ENCODE data around the gene FARS2.

FARS2 gene

DNA sequence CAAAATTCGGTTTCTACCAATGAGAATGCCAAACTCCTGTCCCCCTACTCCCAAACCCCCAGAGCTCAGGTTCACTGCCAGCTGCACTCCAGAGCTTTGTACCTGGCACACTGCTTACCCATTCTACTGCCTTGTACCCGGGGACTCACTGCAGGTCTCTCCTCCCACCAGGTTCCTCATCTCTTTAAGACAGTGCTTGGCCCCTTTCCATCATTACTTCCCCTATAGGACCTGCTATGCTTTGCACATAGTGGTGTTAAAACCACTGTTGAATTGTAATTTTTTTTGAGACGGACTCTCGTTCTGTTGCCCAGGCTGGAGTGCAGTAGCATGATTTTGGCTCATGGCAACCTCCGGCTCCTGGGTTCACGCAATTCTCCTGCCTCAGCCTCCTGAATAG, 26.4 kb upstream of the FARS2 start:
- H3K9ac ChIP-seq (ENCODE audit: low read length), result no peak overlapping the region
- no peaks in the 10 kb centered on the region for H3K9me3 ChIP-seq (ENCODE audit: control insufficient read depth, low read length)
- no peaks in the 10 kb centered on the region for H3K36me3 ChIP-seq (ENCODE audit: control insufficient read depth, insufficient read depth, low read length)
- H3K4me1 ChIP-seq (ENCODE audit: control insufficient read depth, insufficient read depth, low read length), result no peaks in the 10 kb centered on the region
- no peaks in the 10 kb centered on the region for H3K27me3 ChIP-seq (ENCODE audit: control insufficient read depth, insufficient read depth, low read length)
- no peak overlapping the region for H3K4me3 ChIP-seq (ENCODE audit: low read length)

- H3K27me3 ChIP-seq (ENCODE audit: control insufficient read depth, insufficient read depth, low read length), result no peaks in the 10 kb centered on the region
- no peaks in the 10 kb centered on the region for H3K36me3 ChIP-seq (ENCODE audit: control insufficient read depth, insufficient read depth, low read length)
- H3K9me3 ChIP-seq (ENCODE audit: control insufficient read depth, low read length), result no peaks in the 10 kb centered on the region
- H3K9ac ChIP-seq (ENCODE audit: low read length), result no peak overlapping the region
- H3K4me3 ChIP-seq (ENCODE audit: low read length), result no peak overlapping the region
- H3K4me1 ChIP-seq (ENCODE audit: control insufficient read depth, insufficient read depth, low read length), result no peaks in the 10 kb centered on the region
Measured at GRCh38 chr6:5235830-5236229, 25.5 kb upstream of the FARS2 start.

GRCh38 chr6:5237805-5238204, 23.5 kb upstream of the FARS2 start:
- Histone ChIP-seq H3K9ac (ENCODE audit: low read length) (no peak overlapping the region), H3K4me1 (ENCODE audit: control insufficient read depth, insufficient read depth, low read length) (no peaks in the 10 kb centered on the region), H3K36me3 (ENCODE audit: control insufficient read depth, insufficient read depth, low read length) (no peaks in the 10 kb centered on the region), H3K4me3 (ENCODE audit: low read length) (no peak overlapping the region), H3K9me3 (ENCODE audit: control insufficient read depth, low read length) (no peaks in the 10 kb centered on the region), H3K27me3 (ENCODE audit: control insufficient read depth, insufficient read depth, low read length) (no peaks in the 10 kb centered on the region)

- no peaks in the 10 kb centered on the region for H3K36me3 ChIP-seq (ENCODE audit: control insufficient read depth, insufficient read depth, low read length)
- no peak overlapping the region for H3K9ac ChIP-seq (ENCODE audit: low read length)
- H3K4me3 ChIP-seq (ENCODE audit: low read length), result no peak overlapping the region
- no peaks in the 10 kb centered on the region for H3K9me3 ChIP-seq (ENCODE audit: control insufficient read depth, low read length)
- no peaks in the 10 kb centered on the region for H3K4me1 ChIP-seq (ENCODE audit: control insufficient read depth, insufficient read depth, low read length)
- no peaks in the 10 kb centered on the region for H3K27me3 ChIP-seq (ENCODE audit: control insufficient read depth, insufficient read depth, low read length)
Measured at GRCh38 chr6:5238336-5238735, 23.0 kb upstream of the FARS2 start.

GRCh38 chr6:5241252-5241651, 20.1 kb upstream of the FARS2 start:
- Histone ChIP-seq H3K36me3 (ENCODE audit: control insufficient read depth, insufficient read depth, low read length) (no peaks in the 10 kb centered on the region), H3K4me1 (ENCODE audit: control insufficient read depth, insufficient read depth, low read length) (no peaks in the 10 kb centered on the region), H3K4me3 (ENCODE audit: low read length) (no peak overlapping the region), H3K27me3 (ENCODE audit: control insufficient read depth, insufficient read depth, low read length) (no peaks in the 10 kb centered on the region), H3K9ac (ENCODE audit: low read length) (no peak overlapping the region), H3K9me3 (ENCODE audit: control insufficient read depth, low read length) (no peaks in the 10 kb centered on the region)

DNA sequence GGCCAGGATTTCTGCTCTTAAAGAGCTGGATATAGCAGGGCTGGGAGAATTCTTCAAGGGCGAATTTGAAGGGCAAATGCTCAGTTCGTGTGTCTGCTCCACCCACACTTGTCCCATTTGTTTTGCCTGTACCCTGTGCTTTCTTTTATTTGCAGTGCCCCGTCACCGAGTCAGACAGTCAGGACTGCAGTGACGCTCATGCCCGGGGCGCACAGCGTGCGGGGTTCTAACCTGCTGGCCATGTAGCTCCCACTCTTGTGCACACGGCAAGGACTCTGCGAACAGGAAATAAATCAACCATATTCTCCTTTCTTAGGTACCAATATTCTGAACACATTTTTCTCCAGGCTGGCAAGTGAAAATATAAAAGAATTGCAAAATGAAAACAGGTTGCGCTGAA, 18.2 kb upstream of the FARS2 start:
- Histone ChIP-seq H3K4me3 (ENCODE audit: low read length) (no peak overlapping the region), H3K9me3 (ENCODE audit: control insufficient read depth, low read length) (no peaks in the 10 kb centered on the region)

GRCh38 chr6:5246141-5247097, 14.9 kb upstream of the FARS2 start:
- Histone ChIP-seq H3K4me1 (ENCODE audit: control insufficient read depth, insufficient read depth, low read length) (no peaks in the 10 kb centered on the region), H3K36me3 (ENCODE audit: control insufficient read depth, insufficient read depth, low read length) (no peaks in the 10 kb centered on the region), H3K9me3 (ENCODE audit: control insufficient read depth, low read length) (no peaks in the 10 kb centered on the region), H3K9ac (ENCODE audit: low read length) (no peak overlapping the region), H3K4me3 (ENCODE audit: low read length) (no peak overlapping the region), H3K27me3 (ENCODE audit: control insufficient read depth, insufficient read depth, low read length) (no peaks in the 10 kb centered on the region)

More for the DNA sequence above, 18.2 kb upstream of the FARS2 start:
- no peaks in the 10 kb centered on the region for H3K27me3 ChIP-seq (ENCODE audit: control insufficient read depth, insufficient read depth, low read length)
- no peak overlapping the region for H3K9ac ChIP-seq (ENCODE audit: low read length)
- H3K4me1 ChIP-seq (ENCODE audit: control insufficient read depth, insufficient read depth, low read length), result no peaks in the 10 kb centered on the region
- no peaks in the 10 kb centered on the region for H3K36me3 ChIP-seq (ENCODE audit: control insufficient read depth, insufficient read depth, low read length)

DNA sequence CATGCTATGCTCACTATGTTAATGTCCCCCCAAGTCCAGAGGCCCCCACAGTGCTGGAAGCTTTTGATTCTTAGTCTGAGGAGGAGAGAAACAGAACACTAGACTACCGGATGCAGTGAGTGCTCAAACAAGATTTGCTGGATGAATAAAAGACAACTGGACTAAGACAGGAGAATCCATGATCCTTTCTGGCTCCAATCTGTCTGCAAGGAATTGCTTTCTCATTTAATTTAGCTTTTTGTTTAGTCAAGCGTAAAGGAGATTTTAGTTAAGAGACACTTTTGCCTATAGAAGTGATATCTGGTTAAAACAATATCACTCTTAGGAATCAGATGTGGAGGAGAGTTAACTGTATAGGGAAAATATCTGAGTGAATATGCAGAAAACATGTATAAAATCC, 14.1 kb upstream of the FARS2 start:
- Histone ChIP-seq H3K4me3 (ENCODE audit: low read length) (no peak overlapping the region), H3K27me3 (ENCODE audit: control insufficient read depth, insufficient read depth, low read length) (no peaks in the 10 kb centered on the region), H3K9me3 (ENCODE audit: control insufficient read depth, low read length) (no peaks in the 10 kb centered on the region), H3K9ac (ENCODE audit: low read length) (no peak overlapping the region), H3K4me1 (ENCODE audit: control insufficient read depth, insufficient read depth, low read length) (no peaks in the 10 kb centered on the region), H3K36me3 (ENCODE audit: control insufficient read depth, insufficient read depth, low read length) (no peaks in the 10 kb centered on the region)

DNA sequence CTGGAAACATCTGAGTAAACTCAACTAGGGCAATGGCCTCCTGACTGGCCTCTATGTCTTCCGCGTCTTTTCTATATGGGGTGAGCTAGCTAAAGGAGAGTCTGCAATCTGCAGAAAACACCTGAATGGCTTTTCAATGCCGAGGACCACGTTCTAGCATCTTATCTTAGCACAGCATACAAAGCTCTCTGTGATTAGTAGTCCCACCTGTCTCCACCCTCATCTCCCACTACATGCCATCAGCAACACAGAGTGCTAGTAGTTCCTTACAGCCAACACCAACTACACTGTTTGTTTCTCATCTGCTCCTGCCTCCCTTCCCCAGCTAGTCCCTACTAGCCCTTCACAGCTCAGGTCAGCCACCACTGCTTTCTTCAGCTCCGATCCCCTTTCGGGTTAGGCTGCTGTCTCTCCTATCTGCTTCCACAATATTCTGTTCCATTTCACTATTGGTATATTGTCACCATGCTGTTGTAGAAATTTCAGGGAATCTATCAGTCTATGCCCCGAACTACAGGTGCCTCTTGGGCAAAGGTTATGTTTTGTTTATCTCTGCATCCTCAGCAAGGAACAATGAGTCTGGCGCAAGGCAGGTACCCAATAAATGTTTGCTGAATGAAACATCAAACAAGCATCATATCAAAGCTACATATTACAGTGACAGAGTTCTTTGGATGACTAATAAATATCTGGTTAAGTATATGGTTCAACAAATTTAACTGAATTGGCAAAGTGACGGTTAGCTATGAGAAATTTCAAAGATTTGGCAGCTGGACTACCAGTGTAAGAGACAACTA, 12.8 kb upstream of the FARS2 start:
- Histone ChIP-seq H3K9ac (ENCODE audit: low read length) (no peak overlapping the region), H3K27me3 (ENCODE audit: control insufficient read depth, insufficient read depth, low read length) (no peaks in the 10 kb centered on the region), H3K36me3 (ENCODE audit: control insufficient read depth, insufficient read depth, low read length) (no peaks in the 10 kb centered on the region), H3K4me1 (ENCODE audit: control insufficient read depth, insufficient read depth, low read length) (no peaks in the 10 kb centered on the region), H3K4me3 (ENCODE audit: low read length) (no peak overlapping the region), H3K9me3 (ENCODE audit: control insufficient read depth, low read length) (no peaks in the 10 kb centered on the region)

DNA sequence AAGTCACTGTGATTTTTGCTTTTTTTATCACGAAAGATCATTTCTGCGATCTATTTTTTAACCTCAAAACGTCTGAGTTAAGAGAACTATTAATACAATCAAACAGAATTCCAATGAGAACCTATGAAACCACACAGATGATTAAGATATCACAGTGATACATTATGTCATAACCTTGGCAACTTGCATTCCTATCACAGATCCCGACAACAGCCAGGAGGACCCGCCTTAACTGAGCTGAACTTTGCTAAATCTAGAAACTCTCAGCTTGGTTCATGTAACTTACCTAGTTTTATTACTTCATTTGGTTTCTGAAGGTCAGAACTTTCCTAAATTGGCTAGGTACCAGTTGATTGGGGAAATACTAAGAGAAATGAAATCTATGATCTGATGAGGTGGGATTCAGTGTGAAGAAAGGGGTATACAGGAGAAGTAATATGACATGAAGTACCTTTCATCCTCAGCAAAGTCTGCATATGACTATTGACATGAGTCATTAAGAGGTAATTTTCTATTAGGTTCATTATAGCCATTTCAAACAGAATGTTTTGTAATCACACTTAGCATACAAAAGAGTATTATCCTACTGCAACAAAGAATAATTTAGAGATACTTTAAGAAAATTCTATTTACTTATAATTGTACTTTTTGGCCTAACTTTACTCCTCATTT, 11.7 kb upstream of the FARS2 start:
- no peaks in the 10 kb centered on the region for H3K4me1 ChIP-seq (ENCODE audit: control insufficient read depth, insufficient read depth, low read length)
- H3K9me3 ChIP-seq (ENCODE audit: control insufficient read depth, low read length), result no peaks in the 10 kb centered on the region
- H3K4me3 ChIP-seq (ENCODE audit: low read length), result no peak overlapping the region
- no peaks in the 10 kb centered on the region for H3K27me3 ChIP-seq (ENCODE audit: control insufficient read depth, insufficient read depth, low read length)
- H3K36me3 ChIP-seq (ENCODE audit: control insufficient read depth, insufficient read depth, low read length), result no peaks in the 10 kb centered on the region
- H3K9ac ChIP-seq (ENCODE audit: low read length), result no peak overlapping the region

- no peaks in the 10 kb centered on the region for H3K36me3 ChIP-seq (ENCODE audit: control insufficient read depth, insufficient read depth, low read length)
Measured at GRCh38 chr6:5250451-5250850, 10.9 kb upstream of the FARS2 start.

DNA sequence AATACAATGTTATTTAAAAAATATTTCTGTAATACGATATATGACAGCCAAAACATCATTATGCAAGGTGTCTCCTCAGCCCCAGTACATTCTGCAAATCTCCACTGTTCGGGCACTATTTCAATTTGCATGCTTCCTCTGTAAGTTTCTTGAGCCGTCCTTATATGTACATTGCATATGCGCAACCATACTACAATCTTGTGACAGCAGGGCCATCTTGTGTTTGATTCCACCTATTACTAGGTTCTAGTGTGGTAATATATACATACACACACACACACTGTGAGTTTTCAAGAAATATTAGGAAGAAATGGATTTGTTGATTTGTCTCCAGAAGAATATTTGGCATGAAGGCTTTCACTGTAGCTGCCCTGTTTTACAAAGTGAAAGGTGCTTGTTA, 10.4 kb upstream of the FARS2 start:
- Histone ChIP-seq H3K9me3 (ENCODE audit: control insufficient read depth, low read length) (no peaks in the 10 kb centered on the region), H3K36me3 (ENCODE audit: control insufficient read depth, insufficient read depth, low read length) (no peaks in the 10 kb centered on the region), H3K4me3 (ENCODE audit: low read length) (no peak overlapping the region), H3K9ac (ENCODE audit: low read length) (no peak overlapping the region), H3K27me3 (ENCODE audit: control insufficient read depth, insufficient read depth, low read length) (no peaks in the 10 kb centered on the region), H3K4me1 (ENCODE audit: control insufficient read depth, insufficient read depth, low read length) (no peaks in the 10 kb centered on the region)

More at GRCh38 chr6:5250451-5250850, 10.9 kb upstream of the FARS2 start:
- H3K9me3 ChIP-seq (ENCODE audit: control insufficient read depth, low read length), result no peaks in the 10 kb centered on the region
- no peaks in the 10 kb centered on the region for H3K27me3 ChIP-seq (ENCODE audit: control insufficient read depth, insufficient read depth, low read length)
- H3K9ac ChIP-seq (ENCODE audit: low read length), result no peak overlapping the region
- no peaks in the 10 kb centered on the region for H3K4me1 ChIP-seq (ENCODE audit: control insufficient read depth, insufficient read depth, low read length)
- H3K4me3 ChIP-seq (ENCODE audit: low read length), result no peak overlapping the region
